ENCODE results near the gene MRPL36.

- TF ChIP-seq EZH2 (IDR thresholded peaks at IDR 0.05) (no peak), POLR2AphosphoS5 (IDR thresholded peaks at IDR 0.05; ENCODE audit: borderline replicate concordance, low read depth, low read length) (no peak)
Measured at GRCh38 chr5:1806199-1806598, 6.6 kb upstream of the MRPL36 start.

All from SK-N-MC (cell line).